Stimulated activated CD4-positive, alpha-beta T cell treated with anti-CD3 and anti-CD28 coated beads, Interleukin-4, amount 100 ng/mL, for 1 hour (primary cell): ENCODE measurements around the gene CHRNA1.

Source experiments
- DNase-seq: peaks from one replicate; pipeline ENCODE4 v3.0.0-alpha.2; 2020

The CHRNA1 gene

GRCh38 chr2:174759381-174760065, 4.7 kb downstream of the CHRNA1 start:
- no peak for DNase-seq

DNA sequence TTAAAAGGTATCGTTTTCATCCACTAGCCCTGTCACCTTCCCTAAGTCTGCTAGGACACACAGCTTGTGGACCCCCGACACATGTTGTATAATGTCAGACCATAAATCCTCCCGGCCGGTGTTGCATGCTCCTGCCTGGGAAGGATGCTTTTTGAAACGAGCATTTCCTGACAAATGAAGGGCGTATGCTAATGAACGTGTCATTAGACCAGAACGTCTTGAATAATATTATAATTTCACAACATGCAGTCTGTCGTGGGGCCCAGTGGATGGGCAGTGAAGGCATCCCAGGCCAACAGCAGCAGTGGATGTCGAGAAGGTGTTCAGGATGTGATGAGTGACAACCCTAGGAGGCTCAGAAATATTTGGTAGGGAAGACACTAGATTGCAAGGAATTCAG, 7.5 kb downstream of the CHRNA1 start:
- DNase-seq, result no peak

DNA sequence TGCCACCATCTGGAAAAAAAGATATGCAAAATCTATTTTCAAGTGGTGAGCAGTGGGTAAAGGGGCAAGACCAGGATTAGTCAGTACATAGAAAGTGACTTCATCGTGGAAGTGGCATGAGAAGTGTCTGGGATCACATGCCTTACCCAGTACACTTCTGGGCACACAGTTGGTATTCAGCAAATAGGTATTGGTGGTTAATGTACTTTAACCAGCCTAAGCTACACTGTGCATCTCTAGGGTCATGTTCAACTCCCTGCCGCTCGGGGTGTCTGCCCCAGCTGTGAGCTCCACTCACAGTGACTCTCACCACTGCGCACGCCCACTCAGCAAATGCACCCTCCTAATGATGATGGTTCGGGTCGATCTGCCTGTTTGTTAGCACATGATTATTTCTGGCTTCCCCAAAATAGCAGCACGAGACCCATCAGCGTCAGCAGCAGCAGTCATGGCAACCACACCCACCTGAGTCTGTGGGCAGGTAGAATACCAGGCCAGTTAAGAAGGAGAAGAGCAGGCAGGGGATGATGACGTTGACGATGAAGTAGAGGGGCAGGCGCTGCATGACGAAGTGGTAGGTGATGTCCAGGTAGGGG, 11.1 kb downstream of the CHRNA1 start:
- DNase-seq, result no peak

DNA sequence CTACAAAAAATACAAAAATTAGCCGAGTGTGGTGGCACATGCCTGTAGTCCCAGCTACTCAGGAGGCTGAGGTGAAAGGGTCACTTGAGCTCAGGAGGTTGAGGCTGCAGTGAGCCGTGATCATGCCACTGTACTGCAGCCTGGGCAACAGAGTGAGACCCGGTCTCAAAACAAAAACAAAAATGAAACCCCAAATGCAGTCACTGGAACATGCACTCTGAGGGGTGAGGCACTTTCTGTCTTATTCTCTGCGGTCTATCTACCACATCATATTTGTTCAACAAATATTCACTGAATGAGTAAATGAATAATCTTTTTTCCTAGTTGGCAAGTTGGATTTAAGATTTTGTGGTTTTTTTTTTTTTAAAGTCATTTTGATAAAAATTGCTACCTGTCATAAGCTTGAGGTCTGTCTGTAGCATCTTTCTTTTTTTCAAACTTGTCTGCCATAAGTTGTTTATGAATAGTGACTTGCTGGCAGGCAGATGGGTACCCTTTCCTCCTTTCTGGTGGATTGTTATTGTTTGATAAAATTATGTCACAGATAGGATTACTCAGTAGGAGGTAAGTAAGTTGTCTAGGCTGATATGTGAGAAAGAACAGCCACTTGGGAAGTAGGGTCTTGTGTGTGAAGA, 11.8 kb downstream of the CHRNA1 start:
- no peak for DNase-seq

DNA sequence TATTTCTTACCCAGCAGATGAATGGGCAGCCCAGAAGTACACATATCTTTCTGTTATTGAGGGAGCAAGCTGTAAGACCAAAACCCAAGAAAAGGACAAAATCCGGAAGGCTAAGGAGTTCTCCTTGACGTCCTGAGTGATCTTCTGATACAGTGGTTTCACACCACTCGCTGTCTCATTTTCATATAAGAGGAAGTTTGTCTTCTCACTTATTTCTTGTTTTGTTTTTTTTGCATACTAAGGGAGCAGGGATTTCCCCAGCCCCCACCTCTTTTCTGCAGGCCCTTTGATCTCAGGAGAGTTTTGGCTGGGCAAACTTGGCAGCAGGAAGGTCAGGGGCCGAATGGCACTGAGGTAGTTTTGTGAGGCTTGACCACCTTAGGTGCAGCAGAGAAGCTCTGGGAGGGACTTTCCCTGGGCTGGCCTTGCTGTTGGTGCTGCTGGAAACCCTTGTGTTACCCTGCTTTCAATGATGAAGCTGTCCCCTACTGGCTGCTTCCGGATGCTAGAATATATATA, 13.3 kb downstream of the CHRNA1 start:
- DNase-seq, result peak; percentile 14

GRCh38 chr2:174749793-174750192, 14.5 kb downstream of the CHRNA1 start:
- no peak for DNase-seq

- peak; percentile 66 for DNase-seq
These were observed 15.3 kb downstream of the CHRNA1 start for GRCh38 chr2:174748948-174749347.

DNA sequence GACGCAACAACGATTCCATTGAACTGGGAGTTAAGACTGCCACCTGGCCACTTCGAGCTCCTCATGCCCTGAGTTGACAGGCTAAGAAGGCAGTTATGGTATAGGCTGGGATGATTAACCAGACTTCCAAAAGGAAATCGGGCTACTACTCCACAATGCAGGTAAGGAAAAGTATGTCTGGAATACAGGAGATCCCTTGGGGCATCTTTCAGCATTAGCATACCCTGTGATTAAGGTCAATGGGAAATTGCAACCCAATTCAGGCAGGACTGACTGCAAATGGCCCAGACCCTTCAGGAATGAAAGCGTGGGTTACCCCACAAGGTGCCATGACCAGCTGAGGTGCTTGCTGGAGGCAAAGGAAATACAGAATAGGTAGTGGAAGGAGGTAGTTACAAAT, 19.1 kb downstream of the CHRNA1 start:
- no peak for DNase-seq

DNA sequence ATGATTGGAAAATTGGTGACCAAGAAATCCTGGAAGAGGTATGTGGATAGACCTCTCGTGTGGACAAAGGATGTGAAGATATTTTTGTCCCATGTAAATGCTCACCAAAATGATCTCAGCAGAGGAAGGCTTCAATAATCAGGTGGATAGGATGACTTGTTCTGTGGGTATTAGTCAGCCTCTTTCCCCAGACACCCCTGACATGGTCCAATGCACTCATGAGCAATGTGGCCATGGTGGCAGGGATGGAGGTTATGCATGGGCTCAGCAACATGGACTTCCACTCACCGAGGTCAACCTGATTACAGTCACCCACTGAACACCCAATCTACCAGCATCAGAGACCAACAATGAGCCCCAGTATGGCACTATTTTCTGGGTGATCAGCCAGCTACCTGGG, 20.2 kb downstream of the CHRNA1 start:
- DNase-seq, result no peak

GRCh38 chr2:174740721-174741120, 23.6 kb downstream of the CHRNA1 start:
- no peak for DNase-seq

DNA sequence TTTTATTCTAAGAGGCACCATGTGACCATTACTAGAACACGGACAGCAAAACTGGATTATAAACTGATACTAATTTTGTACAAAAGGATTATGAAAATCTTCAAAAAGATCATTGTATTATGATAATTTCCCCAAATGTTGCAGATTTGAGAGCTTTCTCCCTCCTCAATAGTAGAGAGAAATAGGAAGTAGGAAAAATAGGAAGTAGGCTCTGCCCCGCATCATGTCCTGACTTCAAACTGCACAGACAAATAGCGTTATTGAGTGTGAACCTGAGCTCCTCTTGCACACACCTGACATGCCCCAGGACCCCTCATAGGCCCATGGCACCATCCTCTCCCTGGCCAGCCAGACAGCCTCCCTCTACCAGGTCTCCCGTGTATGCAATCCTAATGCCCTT, 25.4 kb downstream of the CHRNA1 start:
- DNase-seq, result no peak

DNA sequence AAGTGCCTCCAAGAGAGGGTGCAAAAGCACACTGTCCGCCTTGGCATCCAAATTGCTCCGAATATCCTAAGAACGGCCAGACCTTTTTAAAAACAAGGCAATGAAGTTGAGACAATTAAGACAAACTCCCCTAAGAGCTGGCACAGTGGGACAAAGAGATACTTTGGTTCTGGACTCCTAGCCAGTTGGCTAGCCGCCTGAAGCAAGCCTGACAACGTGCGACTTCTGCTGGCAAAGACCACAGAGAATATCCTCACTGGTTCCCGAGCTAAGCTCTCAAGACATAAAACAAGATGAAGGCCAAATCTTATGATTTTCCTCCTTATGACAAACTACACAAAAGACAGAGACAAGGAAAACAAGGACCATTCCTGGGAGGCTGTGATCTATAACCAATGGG, 32.7 kb downstream of the CHRNA1 start:
- DNase-seq, result no peak

- no peak for DNase-seq
These were observed 33.6 kb downstream of the CHRNA1 start for GRCh38 chr2:174730698-174731018.

DNA sequence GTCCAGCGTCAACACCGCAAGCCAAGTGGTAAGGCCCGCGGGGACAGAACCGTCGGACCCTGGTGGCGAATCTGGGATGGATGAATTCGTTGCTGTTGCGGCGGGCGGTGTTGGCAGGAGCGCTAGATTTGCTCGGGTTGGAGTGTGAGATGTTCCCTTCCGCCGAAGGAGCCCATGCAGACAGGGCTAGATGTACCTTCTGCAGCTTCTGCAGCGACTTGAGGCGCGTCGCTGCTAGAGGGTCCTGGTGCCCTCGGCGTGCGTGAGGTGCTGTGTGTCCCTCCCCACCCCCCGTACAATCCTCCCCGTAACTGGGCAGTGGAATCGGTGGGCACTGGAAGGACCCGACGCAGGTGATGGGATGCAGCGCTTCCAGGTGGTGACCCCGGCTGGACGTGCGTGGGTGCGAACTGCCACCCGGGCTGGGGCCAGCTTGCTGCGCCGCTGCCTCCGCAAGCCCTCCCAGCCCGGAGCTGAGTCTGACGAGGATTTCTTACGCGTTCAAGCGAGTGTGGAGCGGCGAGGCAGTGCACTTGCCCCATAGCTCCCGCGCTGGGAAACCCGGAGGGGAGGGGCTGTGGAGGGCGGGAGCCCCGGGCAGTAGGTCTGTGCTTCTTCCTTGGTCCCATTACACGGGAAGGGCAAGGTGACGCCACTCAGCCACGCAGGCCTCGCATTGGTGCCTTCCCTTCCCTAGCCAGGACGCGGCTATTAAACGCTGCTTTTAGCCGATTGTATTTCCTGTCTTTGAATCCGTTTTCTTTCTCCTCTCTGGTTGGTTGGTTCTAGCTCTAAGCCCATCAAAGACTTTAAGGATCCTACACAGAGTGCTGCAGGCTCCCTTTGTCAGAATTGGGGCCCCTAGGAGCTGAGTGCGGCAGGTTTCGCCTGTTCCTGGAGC, 34.2 kb downstream of the CHRNA1 start:
- peak; percentile 49 for DNase-seq

DNA sequence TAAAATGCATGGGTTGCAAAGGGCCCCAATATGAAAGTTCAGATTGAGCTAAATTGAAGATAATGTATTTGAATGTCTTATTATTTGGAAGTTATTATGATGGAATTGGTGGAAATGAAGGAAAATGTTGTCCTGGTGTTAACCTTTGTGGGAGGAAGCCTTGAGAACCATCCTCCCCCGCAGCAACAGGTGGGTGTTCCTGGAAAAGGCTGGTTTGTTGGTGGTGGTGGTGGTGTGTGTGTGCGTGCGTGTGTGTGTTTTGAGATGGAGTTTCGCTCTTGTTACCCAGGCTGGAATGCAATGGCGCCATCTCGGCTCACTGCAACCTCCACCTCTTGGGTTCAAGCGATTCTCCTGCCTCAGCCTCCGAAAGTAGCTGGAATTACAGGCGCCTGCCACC, 36.2 kb downstream of the CHRNA1 start:
- DNase-seq, result no peak

DNA sequence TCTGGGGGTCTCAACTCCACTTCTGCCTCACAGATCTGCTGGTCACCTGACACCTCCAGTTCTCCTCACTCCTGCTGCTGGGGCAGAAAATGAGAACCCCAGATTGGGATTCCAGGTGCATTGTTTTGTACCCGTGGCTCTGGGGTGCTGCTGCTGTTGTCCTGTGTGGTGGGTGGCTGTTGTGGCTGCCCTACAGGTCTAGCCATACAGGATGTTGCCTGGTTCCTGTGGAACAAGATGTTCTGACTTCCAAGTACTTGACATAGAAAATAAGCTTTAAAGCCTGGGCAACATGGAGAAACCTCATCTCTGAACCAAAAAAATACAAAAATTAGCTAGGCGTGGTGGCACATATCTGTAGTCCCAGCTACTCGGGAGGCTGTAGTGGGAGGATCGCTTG, 38.1 kb downstream of the CHRNA1 start:
- DNase-seq, result no peak

DNA sequence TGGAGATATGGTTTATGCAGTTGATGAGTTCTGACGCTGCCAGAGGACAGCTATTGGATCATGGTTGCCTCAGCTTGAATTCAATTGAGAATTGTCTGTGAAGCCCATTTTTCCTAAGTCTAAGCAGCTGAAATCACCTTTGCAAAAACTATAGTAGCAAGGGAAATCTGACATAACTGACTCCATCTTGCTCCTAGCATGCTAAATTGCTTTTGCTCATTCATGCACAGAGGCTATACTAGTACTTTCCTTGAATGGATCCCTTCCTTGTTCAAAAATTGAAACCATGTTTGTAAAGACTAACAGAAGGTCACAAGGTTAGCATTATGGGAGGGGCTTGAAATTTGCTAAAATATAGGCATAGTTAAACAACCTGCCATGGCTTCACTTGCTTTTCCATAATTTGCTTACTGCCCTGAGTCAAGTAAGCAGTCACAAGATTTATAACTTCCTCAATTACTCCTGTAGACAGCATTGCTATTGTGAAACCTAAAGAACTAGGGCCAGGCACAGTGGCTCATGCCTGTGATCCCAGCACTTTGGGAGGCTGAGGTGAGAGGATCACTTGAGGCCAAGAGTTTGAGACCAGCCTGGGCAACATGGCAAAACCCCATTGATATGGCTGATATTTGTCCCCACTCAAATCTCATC, 41.2 kb downstream of the CHRNA1 start:
- no peak for DNase-seq

DNA sequence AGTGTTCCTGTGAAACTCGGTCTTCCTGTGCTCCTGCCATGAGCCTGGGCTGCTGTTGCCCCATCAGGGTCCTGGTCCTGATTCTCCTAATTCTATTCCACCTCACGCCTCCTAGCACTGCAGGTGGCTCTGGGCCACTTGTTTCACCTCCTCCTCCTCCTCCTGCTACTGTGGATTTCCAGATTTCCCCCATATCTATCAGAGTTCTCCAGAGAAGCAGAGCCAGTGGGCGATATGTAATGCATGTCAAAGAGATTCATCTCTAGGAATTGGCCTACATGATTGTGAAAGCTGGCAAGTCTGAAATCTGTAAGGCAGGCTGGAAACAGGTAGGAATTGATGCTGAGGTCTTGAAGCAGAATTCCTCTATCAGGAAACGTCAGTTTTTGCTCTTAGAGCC, 45.3 kb downstream of the CHRNA1 start:
- no peak for DNase-seq

GRCh38 chr2:174718591-174718990, 45.7 kb downstream of the CHRNA1 start:
- DNase-seq, result no peak

DNA sequence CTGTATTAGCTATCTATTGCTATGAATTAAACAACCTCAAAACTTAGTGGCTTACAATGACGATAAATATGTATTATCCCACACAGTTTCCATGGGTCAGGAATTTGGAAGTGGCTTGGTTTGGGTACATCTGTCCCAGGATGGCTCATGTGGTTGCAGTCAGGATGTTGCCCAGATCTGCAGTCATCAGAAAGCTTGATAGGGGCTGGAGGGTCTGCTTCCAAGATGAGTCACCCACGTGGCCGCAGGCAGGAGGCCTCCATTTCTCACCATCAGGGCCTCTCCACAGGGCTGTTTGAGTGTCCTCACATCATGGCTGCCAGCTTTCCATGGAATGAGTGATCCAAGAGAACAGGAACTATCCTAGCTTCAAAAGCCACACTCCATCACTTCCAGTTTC, 46.4 kb downstream of the CHRNA1 start:
- no peak for DNase-seq

DNA sequence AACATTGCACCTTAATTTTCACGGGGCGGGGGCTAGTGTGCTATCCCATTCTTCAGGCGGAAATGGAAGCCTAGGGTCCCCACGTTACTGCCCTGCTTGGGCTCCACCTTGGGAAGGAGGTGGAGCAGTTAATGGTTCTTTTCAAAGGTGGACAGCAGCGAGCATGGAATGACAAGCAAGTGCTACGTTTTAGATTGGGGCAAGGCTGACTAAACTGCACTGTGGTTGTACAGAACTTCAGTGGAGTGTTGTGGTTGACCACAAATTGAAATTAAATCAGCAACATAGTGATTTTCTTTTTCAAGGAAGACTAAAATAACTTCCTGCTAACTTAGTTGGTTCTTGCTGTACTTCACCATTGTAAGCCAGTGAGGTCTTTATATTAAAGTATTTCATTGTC, 47.0 kb downstream of the CHRNA1 start:
- DNase-seq, result no peak

- no peak for DNase-seq
These were observed 47.5 kb downstream of the CHRNA1 start for GRCh38 chr2:174716785-174717184.

- no peak for DNase-seq
These were observed 50.6 kb downstream of the CHRNA1 start for GRCh38 chr2:174713686-174714085.
